ENCODE data around the gene TCF23.

The TCF23 gene

GRCh38 chr2:27115519-27115918, 33.3 kb upstream of the TCF23 start:
- TF ChIP-seq CTCF (conservative IDR thresholded peaks at IDR 0.05) (no peak), ZFX (IDR thresholded peaks at IDR 0.05) (no peak)

GRCh38 chr2:27117995-27118524, 30.7 kb upstream of the TCF23 start:
- TF ChIP-seq ZFX (IDR thresholded peaks at IDR 0.05) = no peak
- TF ChIP-seq CTCF (conservative IDR thresholded peaks at IDR 0.05) = no peak
- H3K27ac ChIP-seq = peak overlapping the region; percentile 92

More at GRCh38 chr2:27115519-27115918, 33.3 kb upstream of the TCF23 start:
- H3K27ac ChIP-seq = no peak overlapping the region

GRCh38 chr2:27118525-27119329, 30.1 kb upstream of the TCF23 start, which contains the start of gene CGREF1:
Gene CGREF1 (minus strand): TSS chr2:27119128. CDS start chr2:27104366, 14,762 bp downstream.
- no peak for TF ChIP-seq CTCF (conservative IDR thresholded peaks at IDR 0.05)
- TF ChIP-seq ZFX (IDR thresholded peaks at IDR 0.05) = peak; percentile 61
- H3K27ac ChIP-seq = peak within 1 kb of the TSS; percentile 92

GRCh38 chr2:27119330-27119670, 29.5 kb upstream of the TCF23 start:
- peak overlapping the region; percentile 92 for H3K27ac ChIP-seq

- TF ChIP-seq ZFX (IDR thresholded peaks at IDR 0.05) = no peak
- TF ChIP-seq CTCF (conservative IDR thresholded peaks at IDR 0.05) = no peak
- H3K27ac ChIP-seq = no peak overlapping the region
Measured at GRCh38 chr2:27121906-27122305, 26.9 kb upstream of the TCF23 start.

GRCh38 chr2:27122791-27123190, 26.0 kb upstream of the TCF23 start:
- H3K27ac ChIP-seq = no peak overlapping the region
- TF ChIP-seq CTCF (conservative IDR thresholded peaks at IDR 0.05) (no peak), ZFX (IDR thresholded peaks at IDR 0.05) (no peak)

- H3K27ac ChIP-seq = peak within 1 kb of the TSS; percentile 58
- TF ChIP-seq CTCF (conservative IDR thresholded peaks at IDR 0.05) = no peak
- no peak for TF ChIP-seq ZFX (IDR thresholded peaks at IDR 0.05)
Measured at GRCh38 chr2:27123302-27124150, 25.3 kb upstream of the TCF23 start, which contains the start of gene ABHD1. Gene ABHD1 (plus strand): TSS chr2:27123815. CDS start chr2:27123949, 134 bp downstream.

Measured in C4-2B (cell line).